Kidney (tissue), 14 donors: Measurements from ENCODE around the gene RASA3. TPM values are rescaled to one million over a fixed set of nuclear protein-coding genes. Genes with fewer than 3 reads are reported as not detected.
"Not testable (repeated sequence)": the region's sequence is repeated elsewhere in the genome, so short reads cannot be mapped to it uniquely, and the experiment has no call there.

Source experiments
- DNase-seq, 5 donors: peaks; one replicate each; pipeline ENCODE4 v3.0.0-alpha.2; 2013 to 2020
- FAIRE-seq: peaks from 2 replicates; lab custom pipeline; 2012; peaks lifted over from hg19 to GRCh38; lab: Jason Lieb, UNC
- H3K27ac ChIP-seq, 2 donors: one replicate each; pipeline ENCODE4 v1.7.0; 2013; ENCODE audit warnings: low read depth in 2 of 2, low read length in 2 of 2, inconsistent platforms in 1 of 2
- H3K27me3 ChIP-seq: one replicate; pipeline ENCODE4 v1.7.1; 2013; ENCODE audit warnings: low read length, inconsistent platforms; ENCODE audit not compliant: control insufficient read depth, insufficient read depth
- H3K36me3 ChIP-seq, 3 donors: one replicate each; pipeline versions ENCODE4 v1.7.0 to v1.7.1; 2013; ENCODE audit warnings: low read length in 3 of 3, control low read depth in 1 of 3, inconsistent platforms in 1 of 3; ENCODE audit not compliant: insufficient read depth in 3 of 3, control insufficient read depth in 2 of 3
- H3K4me1 ChIP-seq, 3 donors: one replicate each; pipeline versions ENCODE4 v1.7.0 to v1.7.1; 2013; ENCODE audit warnings: low read length in 3 of 3, inconsistent platforms in 1 of 3, low read depth in 1 of 3; ENCODE audit not compliant: control insufficient read depth in 2 of 3, insufficient read depth in 2 of 3
- H3K4me3 ChIP-seq, 3 donors: one replicate each; pipeline versions ENCODE4 v1.7.0 to v1.8.1; 2013; ENCODE audit warnings: low read length in 3 of 3, control low read depth in 1 of 3, inconsistent platforms in 1 of 3
- H3K9ac ChIP-seq, 3 donors: one replicate each; pipeline versions ENCODE4 v1.7.0 to v1.7.1; 2013; ENCODE audit warnings: low read length in 3 of 3, control low read depth in 1 of 3, inconsistent platforms in 1 of 3
- H3K9me3 ChIP-seq, 3 donors: one replicate each; pipeline versions ENCODE4 v1.7.0 to v1.7.1; 2013; ENCODE audit warnings: low read length in 3 of 3, control low read depth in 1 of 3, inconsistent platforms in 1 of 3; ENCODE audit not compliant: control insufficient read depth in 2 of 3, insufficient read depth in 1 of 3
- CTCF ChIP-seq: IDR thresholded peaks from 3 replicates; pipeline ENCODE4 v1.5.1; 2012; ENCODE audit warnings: mild to moderate bottlenecking, moderate library complexity, borderline replicate concordance; ENCODE audit not compliant: insufficient read depth; ENCODE audit errors: extremely low read depth
- intact Hi-C: fragments of 100-400 bp; cut with DNase I; formaldehyde crosslinking; loops from one replicate; pipeline ENCODE4 v1.11.1; 2022
- polyA plus RNA-seq: library from polyadenylated mRNA; stranded (reverse); fragments of 350-450 nt; fragmentation: Illumina TruSeq; extraction: RNeasy Lipid Tissue Mini Kit (QIAGEN cat#74804); gene quantifications from one replicate; pipeline ENCODE4 v1.2.3, GENCODE V29; 2014; ENCODE audit warnings: low read depth, low replicate concordance; ENCODE audit not compliant: insufficient read depth
- total RNA-seq: library from RNA; stranded (reverse); fragmentation: NEBNext Ultra II Directional; extraction: Animal tissue kit (Norgen Biotek cat#: 25700); gene quantifications from one replicate; pipeline ENCODE4 v1.2.1, GENCODE V29; 2021
- donor health status: control.
- donor health status: control.
- donor health status: control.
- donor health status: control.
- donor health status: control.
- donor health status: DM: yes; HTN: yes; CAD: no.
- donor health status: Normal renal cell carcinoma (clear cell type).

The RASA3 gene
- total and polyA plus RNA-seq, 2 donors from 2014 or later = 4.2 to 28.8 TPM

- TF ChIP-seq CTCF = no peak
- FAIRE-seq (no peak), DNase-seq (peak; percentile 62 to 88 (median 71))
- intact Hi-C loops = no loop called here
- Histone ChIP-seq H3K36me3 (no peaks in the 10 kb centered on the region), H3K9me3 (no peaks in the 10 kb centered on the region), H3K27me3 (no peaks in the 10 kb centered on the region), H3K4me3 (no peak overlapping the region), H3K27ac (peak overlapping the region; percentile 28 to 34), H3K9ac (no peak overlapping the region), H3K4me1 (peaks cover 0 to 19% (median 15%) of the 10 kb centered on the region in 3 donors)
Observed at GRCh38 chr13:114115191-114115671, 17.2 kb downstream of the RASA3 start.

GRCh38 chr13:114114666-114115065, 17.8 kb downstream of the RASA3 start:
- Histone ChIP-seq H3K4me1 (peaks cover 0 to 19% (median 15%) of the 10 kb centered on the region in 3 donors), H3K27ac (peak overlapping the region in 1 of 2 donors; percentile 34)
- intact Hi-C loops, H3K36me3 ChIP-seq, H3K27me3 ChIP-seq, H3K9ac ChIP-seq, H3K9me3 ChIP-seq, H3K4me3 ChIP-seq, FAIRE-seq: not testable (repeated sequence)
- DNase-seq = peak in 3 of 5 donors; percentile 8 to 54 (median 48)

GRCh38 chr13:114114006-114114640, 18.3 kb downstream of the RASA3 start:
- Histone ChIP-seq H3K27me3 (no peaks in the 10 kb centered on the region), H3K9me3 (no peaks in the 10 kb centered on the region), H3K36me3 (no peaks in the 10 kb centered on the region), H3K9ac (no peak overlapping the region), H3K4me1 (peaks cover 0 to 19% (median 13%) of the 10 kb centered on the region in 3 donors), H3K4me3 (no peak overlapping the region), H3K27ac (no peak overlapping the region)
- intact Hi-C loops = no loop called here
- no peak for TF ChIP-seq CTCF
- no peak for FAIRE-seq
- peak in 2 of 5 donors; percentile 29 to 45 for DNase-seq

DNA sequence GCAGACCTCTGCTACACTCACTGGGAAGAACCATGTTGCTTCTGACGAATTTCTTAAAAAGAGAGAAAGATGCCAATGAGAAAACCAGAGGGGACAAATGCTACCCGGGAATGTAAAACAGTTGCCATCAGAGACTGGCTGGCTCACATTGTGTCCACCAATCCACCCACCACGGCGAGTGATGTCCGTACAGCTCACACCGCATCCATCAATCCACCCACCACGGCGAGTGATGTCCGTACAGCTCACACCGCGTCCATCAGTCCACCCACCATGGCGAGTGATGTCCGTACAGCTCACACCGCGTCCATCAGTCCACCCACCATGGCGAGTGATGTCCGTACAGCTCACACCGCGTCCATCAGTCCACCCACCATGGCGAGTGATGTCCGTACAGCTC, 19.0 kb downstream of the RASA3 start:
- H3K9ac ChIP-seq, H3K9me3 ChIP-seq, H3K27ac ChIP-seq, intact Hi-C loops, H3K36me3 ChIP-seq, H3K27me3 ChIP-seq, H3K4me3 ChIP-seq, FAIRE-seq: not testable (repeated sequence)
- DNase-seq = peak in 1 of 5 donors; percentile 16
- H3K4me1 ChIP-seq = peaks cover 0 to 15% (median 11%) of the 10 kb centered on the region in 3 donors
